Chondrocyte (in vitro differentiated cells): ENCODE data around the gene CDK14. TPM values are rescaled to one million over a fixed set of nuclear protein-coding genes. Genes with fewer than 3 reads are reported as not detected.

Source experiments
- DNase-seq: peaks from one replicate; pipeline ENCODE4 v3.0.0; 2021; ENCODE audit warnings: mixed read lengths, low spot score
- H3K27ac Mint-ChIP-seq: one replicate; pipeline ENCODE4 v1.8.0; 2021; ENCODE audit warnings: mild to moderate bottlenecking, moderate library complexity, mixed read lengths; ENCODE audit not compliant: unreplicated experiment
- H3K27me3 Mint-ChIP-seq: 2 replicates; pipeline ENCODE4 v1.8.0; 2021; ENCODE audit warnings: low read depth, mixed read lengths
- H3K36me3 Mint-ChIP-seq: 2 replicates; pipeline ENCODE4 v1.8.0; 2021; ENCODE audit warnings: low read depth, mixed read lengths
- H3K4me1 Mint-ChIP-seq: 2 replicates; pipeline ENCODE4 v1.8.0; 2021; ENCODE audit warnings: low read depth, mild to moderate bottlenecking, mixed read lengths
- H3K4me3 Mint-ChIP-seq: one replicate; pipeline ENCODE4 v1.8.0; 2021; ENCODE audit warnings: mild to moderate bottlenecking, moderate library complexity, mixed read lengths; ENCODE audit not compliant: unreplicated experiment
- H3K9me3 Mint-ChIP-seq: 2 replicates; pipeline ENCODE4 v1.8.0; 2021; ENCODE audit warnings: low read depth, mixed read lengths
- total RNA-seq: library from RNA; stranded (reverse); gene quantifications from 3 replicates; pipeline ENCODE4 v1.2.1, GENCODE V29; 2021
- TF ChIP-seq, protein P1 (sequence below): fragments of 200-600 bp; sonication (generic); IDR thresholded peaks from 2 replicates; pipeline ENCODE4 v1.5.0; 2021; ENCODE audit warnings: antibody characterized with exemption, mild to moderate bottlenecking, moderate library complexity

Gene CDK14
- total RNA-seq, 1 donor from 2014 or later: 61.4 TPM

DNA sequence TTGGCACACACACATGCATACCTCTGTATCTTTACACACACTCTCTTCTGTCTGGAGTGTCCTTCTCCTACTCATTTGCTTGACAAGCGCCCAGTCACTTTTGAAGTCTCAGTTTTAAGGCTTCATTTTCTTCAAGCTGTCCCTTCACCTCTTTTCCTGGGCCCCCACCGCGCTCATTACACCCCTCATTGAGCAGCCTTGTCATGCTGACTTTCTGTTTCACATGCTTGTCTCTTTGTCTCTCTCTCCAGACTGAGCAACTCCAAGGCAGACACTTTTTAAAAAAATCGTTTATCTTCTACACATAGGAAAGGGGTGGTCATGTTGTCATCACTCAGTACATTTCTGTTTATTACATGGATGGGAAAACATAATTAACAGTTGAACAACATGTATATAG lies 442.9 kb downstream of the CDK14 start:
- no peak overlapping the region for H3K27ac Mint-ChIP-seq
- H3K4me1 Mint-ChIP-seq: peaks cover 25% of the 10 kb centered on the region
- H3K4me3 Mint-ChIP-seq: no peak overlapping the region
- DNase-seq: no peak
- TF ChIP-seq, protein P1, sequence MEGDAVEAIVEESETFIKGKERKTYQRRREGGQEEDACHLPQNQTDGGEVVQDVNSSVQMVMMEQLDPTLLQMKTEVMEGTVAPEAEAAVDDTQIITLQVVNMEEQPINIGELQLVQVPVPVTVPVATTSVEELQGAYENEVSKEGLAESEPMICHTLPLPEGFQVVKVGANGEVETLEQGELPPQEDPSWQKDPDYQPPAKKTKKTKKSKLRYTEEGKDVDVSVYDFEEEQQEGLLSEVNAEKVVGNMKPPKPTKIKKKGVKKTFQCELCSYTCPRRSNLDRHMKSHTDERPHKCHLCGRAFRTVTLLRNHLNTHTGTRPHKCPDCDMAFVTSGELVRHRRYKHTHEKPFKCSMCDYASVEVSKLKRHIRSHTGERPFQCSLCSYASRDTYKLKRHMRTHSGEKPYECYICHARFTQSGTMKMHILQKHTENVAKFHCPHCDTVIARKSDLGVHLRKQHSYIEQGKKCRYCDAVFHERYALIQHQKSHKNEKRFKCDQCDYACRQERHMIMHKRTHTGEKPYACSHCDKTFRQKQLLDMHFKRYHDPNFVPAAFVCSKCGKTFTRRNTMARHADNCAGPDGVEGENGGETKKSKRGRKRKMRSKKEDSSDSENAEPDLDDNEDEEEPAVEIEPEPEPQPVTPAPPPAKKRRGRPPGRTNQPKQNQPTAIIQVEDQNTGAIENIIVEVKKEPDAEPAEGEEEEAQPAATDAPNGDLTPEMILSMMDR: no peak
- peaks cover 5% of the 10 kb centered on the region for H3K36me3 Mint-ChIP-seq
- no peaks in the 10 kb centered on the region for H3K9me3 Mint-ChIP-seq
- H3K27me3 Mint-ChIP-seq: no peaks in the 10 kb centered on the region

DNA sequence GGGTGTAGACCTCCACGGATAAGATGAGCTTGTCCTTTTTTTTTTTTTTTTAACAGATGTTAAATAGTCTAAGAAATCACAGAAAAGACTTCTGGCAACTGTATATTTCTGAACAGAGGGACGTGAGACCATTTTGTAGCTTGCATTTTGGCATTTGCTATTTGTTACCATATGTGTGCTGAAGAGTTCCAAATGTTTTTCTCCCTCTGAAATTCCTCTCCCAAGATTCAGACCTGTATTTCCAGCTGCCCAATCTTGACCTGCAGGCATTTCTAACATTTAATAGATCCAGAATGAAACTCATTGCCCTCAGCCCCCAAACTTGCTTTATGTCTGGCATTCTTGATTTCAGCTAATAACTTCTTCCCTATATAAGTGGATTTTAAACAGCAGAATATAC lies 445.0 kb downstream of the CDK14 start:
- Mint-ChIP-seq H3K36me3 (peaks cover 5% of the 10 kb centered on the region), H3K9me3 (no peaks in the 10 kb centered on the region), H3K27me3 (no peaks in the 10 kb centered on the region), H3K4me1 (peaks cover 36% of the 10 kb centered on the region), H3K27ac (no peak overlapping the region), H3K4me3 (no peak overlapping the region)
- TF ChIP-seq, protein P1: no peak
- DNase-seq: no peak

DNA sequence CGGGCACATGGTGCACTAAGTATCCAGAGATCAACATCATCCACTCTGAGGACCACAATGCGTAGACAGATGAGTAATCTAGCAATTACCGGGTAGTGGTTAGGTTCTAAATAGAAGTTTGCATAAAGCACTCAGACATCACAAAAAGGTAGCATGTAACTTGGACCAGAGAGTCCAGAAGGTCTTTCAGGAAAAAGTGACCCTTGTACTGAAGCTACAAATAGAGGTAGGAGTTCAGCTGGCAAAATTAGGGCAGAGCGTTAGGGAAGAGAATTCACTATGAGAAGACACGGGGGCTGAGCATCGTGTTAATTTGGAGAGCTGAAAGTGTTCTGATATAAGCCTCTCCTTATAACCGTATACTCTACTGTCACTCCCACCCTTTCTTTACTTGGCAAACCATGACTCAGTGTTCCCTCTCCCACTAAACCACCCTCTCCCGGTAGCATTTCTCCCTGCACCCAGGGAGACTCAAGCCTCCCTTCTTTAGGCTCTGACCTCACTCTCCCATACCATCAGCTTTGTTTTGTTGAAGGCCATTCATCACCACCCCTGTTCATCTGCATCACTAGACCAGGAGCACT lies 445.9 kb downstream of the CDK14 start:
- no peak for DNase-seq
- Mint-ChIP-seq H3K4me1 (peaks cover 45% of the 10 kb centered on the region), H3K4me3 (no peak overlapping the region), H3K27ac (no peak overlapping the region), H3K27me3 (no peaks in the 10 kb centered on the region), H3K9me3 (no peaks in the 10 kb centered on the region), H3K36me3 (peaks cover 5% of the 10 kb centered on the region)
- TF ChIP-seq, protein P1: no peak

DNA sequence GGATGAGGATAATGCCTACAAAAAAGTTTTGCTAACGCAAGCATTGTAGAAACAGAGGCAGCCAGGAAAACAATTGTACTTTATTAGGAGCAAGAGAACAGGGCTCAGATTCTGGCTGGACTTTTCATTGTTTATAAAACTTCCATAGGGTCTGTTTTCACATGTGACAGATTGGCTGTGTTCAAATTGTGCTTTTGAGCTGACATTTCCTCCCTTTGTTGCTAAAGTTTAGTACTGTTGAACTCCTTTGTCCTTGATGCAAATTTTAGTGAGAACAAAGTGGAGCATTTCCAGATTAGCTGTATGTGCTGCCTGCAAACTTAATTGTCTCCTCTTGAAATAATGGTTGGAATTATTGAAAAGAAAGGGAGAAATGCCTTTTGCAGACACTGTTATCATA lies 447.1 kb downstream of the CDK14 start:
- Mint-ChIP-seq H3K27ac (no peak overlapping the region), H3K4me1 (peaks cover 53% of the 10 kb centered on the region), H3K27me3 (no peaks in the 10 kb centered on the region), H3K9me3 (no peaks in the 10 kb centered on the region), H3K36me3 (peaks cover 5% of the 10 kb centered on the region), H3K4me3 (no peak overlapping the region)
- TF ChIP-seq, protein P1: no peak
- no peak for DNase-seq

DNA sequence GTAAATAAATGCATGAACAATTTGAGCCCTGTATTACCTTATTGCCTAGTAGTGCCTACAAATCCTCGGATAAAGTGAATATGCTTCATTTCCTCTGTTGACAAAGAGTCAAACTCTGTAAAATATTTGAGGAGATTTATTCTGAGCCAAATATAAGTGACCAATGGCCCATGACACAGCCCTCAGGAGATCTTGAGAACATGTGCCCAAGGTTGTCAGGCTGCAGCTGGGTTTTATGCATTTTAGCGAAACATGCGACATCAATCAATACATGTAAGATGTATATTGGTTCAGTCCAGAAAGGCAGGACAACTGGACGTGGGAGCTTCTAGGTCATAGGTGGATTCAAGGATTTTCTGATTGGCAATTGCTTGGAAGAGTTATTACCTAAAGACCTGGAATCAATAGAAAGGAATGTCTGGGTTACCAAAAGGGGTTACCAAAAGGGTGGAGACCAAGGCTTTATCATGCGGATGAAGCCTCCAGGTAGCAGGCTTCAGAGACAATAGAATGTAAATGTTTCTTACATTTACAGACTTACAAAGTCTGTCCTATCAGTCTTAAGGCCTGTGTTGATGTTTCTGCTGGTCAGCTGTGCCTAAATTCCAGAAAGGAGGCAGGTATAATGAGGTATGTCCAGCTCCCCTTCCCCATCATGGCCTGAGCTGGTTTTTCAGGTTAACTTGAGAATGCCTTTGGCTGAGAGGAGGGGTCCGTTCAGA lies 448.0 kb downstream of the CDK14 start:
- Mint-ChIP-seq H3K9me3 (no peaks in the 10 kb centered on the region), H3K27ac (no peak overlapping the region)
- TF ChIP-seq, protein P1: no peak

More for the DNA sequence above, 448.0 kb downstream of the CDK14 start:
- Mint-ChIP-seq H3K4me1 (peaks cover 53% of the 10 kb centered on the region), H3K4me3 (no peak overlapping the region), H3K36me3 (peaks cover under 1% of the 10 kb centered on the region), H3K27me3 (no peaks in the 10 kb centered on the region)
- DNase-seq: no peak
